Fibroblast of peridontal ligament (primary cell): Measurements from ENCODE around the gene KRT15.
A peak's percentile ranks its signal among the peaks of the same experiment; 100 is the strongest.

Source experiments
- DNase-seq: peaks from one replicate; pipeline ENCODE4 v3.0.0-alpha.2; 2010; ENCODE audit errors: extremely low read depth

The KRT15 gene

GRCh38 chr17:41483991-41484826 is 34.5 kb downstream of the KRT15 start:
- no peak for DNase-seq

GRCh38 chr17:41483531-41483930 is 35.2 kb downstream of the KRT15 start:
- no peak for DNase-seq

- DNase-seq, result no peak
Observed at GRCh38 chr17:41481036-41481435, 37.7 kb downstream of the KRT15 start, which contains the start of gene KRT35. TSS of gene KRT35 (minus strand) at chr17:41481151. CDS start at chr17:41481097, 54 bp downstream.

DNA sequence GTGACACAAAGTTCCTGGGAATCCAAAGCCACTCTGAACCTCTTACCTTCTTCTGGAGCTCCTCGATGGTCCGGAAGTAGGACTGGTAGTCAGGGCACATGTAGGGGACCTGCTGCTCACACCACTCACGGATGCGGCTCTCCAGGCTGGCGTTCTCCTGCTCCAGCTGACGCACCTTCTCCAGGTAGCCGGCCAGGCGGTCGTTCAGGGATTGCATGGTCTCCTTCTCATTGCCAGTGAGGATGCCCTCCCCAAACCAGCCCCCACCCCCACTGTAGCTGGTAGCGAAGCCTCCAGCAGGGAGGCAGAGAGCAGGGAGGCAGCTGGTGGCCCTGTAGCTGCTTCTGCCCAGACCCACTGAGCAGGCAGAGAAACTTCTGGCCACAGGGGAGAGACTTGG is 38.1 kb downstream of the KRT15 start:
- DNase-seq, result no peak

GRCh38 chr17:41480136-41480535 is 38.6 kb downstream of the KRT15 start:
- DNase-seq, result no peak

GRCh38 chr17:41478237-41478636 is 40.5 kb downstream of the KRT15 start:
- DNase-seq, result no peak

- DNase-seq, result no peak
Observed at GRCh38 chr17:41476866-41477815, 41.5 kb downstream of the KRT15 start.

GRCh38 chr17:41475421-41475820 is 43.3 kb downstream of the KRT15 start:
- DNase-seq, result no peak

- no peak for DNase-seq
Observed at GRCh38 chr17:41474863-41475262, 43.8 kb downstream of the KRT15 start.

- DNase-seq, result no peak
Observed at GRCh38 chr17:41468346-41468745, 50.3 kb downstream of the KRT15 start.

- peak; percentile 20 for DNase-seq
Observed at GRCh38 chr17:41467561-41467960, 51.1 kb downstream of the KRT15 start.

DNA sequence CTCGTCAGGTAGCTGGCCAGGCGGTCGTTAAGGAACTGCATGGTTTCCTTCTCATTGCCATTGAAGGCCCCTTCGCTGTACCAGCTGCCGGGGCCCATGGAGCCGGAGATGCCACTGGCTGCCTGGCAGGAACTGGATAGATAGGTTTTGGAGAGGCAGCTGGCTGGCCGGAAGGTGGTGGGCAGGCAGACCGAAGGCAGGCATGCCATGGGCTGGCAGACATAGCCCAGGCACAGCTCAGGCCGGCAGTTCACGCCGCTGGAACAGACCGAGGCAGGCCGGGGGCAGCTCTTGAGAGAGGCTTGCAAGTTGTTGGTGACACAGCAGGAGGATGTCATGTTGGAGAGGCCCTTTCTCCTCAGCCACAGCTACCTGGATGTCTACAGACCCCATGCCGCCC is 51.7 kb downstream of the KRT15 start, which contains the start of gene KRT32:
KRT32 (minus strand) TSS at position 399 of the 400 bp plus-strand sequence; CDS start at position 338, 61 bp downstream.
- DNase-seq, result no peak

DNA sequence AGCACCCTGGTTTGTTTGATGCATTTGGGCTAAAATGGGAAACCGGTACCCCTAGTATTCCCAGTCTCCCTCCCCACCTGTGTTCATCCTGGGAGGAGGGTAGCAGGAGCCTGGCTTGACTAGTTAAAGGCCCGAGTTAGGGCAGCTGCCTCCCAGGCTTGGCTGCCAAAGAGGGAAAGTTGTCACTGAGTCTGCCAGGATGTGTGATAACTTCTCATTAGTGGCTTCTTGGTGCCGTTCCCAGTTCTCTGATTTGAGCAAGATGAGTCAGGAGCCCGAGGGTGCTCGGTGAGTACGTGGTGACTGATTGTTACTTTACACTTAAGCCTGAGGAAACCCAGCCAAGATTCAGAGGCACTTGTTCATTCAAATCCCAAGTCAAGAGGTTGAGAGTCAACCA is 54.0 kb downstream of the KRT15 start:
- DNase-seq, result peak; percentile 92

- no peak for DNase-seq
Observed at GRCh38 chr17:41464173-41464572, 54.5 kb downstream of the KRT15 start.

GRCh38 chr17:41463746-41464145 is 54.9 kb downstream of the KRT15 start:
- DNase-seq, result no peak
